ENCODE data around the gene TTR. TPM values are rescaled to one million over a fixed set of nuclear protein-coding genes. Genes with fewer than 3 reads are reported as not detected.

TTR gene
- total and polyA plus RNA-seq, 8 donors = 133 to 9,933 (median 372) TPM

DNA sequence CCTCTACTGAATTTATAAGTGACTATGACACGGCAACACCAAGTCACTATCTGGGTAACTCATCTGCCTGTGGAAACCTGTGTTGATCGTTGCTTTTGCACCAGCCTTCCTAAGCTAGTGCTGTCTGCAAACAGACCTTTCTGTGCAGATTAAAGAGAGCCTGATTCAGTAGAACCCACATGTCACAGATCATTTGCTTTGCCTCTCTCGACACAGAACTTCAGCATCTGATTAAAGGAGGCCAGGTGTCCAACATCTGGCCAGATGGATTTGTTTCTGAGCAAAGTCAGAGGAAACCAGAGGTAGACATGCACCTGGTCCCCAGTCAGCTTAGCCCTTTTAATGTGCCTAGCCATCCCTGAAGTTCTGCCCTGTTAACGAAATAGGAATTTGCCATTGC lies 15.0 kb upstream of the TTR start:
- no peak for FAIRE-seq
- intact Hi-C loops (cut with DNase I) = no loop called here
- H3K4me3 ChIP-seq = no peak overlapping the region
- no peaks in the 10 kb centered on the region for H3K4me1 ChIP-seq
- no peak overlapping the region for H3K27ac ChIP-seq
- ATAC-seq = no peak
- no peak for TF ChIP-seq CTCF (IDR thresholded peaks at IDR 0.05)
- no peaks in the 10 kb centered on the region for H3K9me3 ChIP-seq
- no peaks in the 10 kb centered on the region for H3K36me3 ChIP-seq
- DNase-seq = no peak
- no peaks in the 10 kb centered on the region for H3K27me3 ChIP-seq
- WGBS, 2 donors = 56 to 69% methylated on average over 4 of the region's 4 CpGs

- 88 to 89% methylated on average over 1 of the region's 1 CpG for WGBS, 2 donors
- H3K36me3 ChIP-seq = no peaks in the 10 kb centered on the region
- DNase-seq = no peak
- ATAC-seq = no peak
- no peaks in the 10 kb centered on the region for H3K9me3 ChIP-seq
- no peaks in the 10 kb centered on the region for H3K4me1 ChIP-seq
- H3K27me3 ChIP-seq = no peaks in the 10 kb centered on the region
- no peak for FAIRE-seq
- H3K27ac ChIP-seq = no peak overlapping the region
- intact Hi-C loops (cut with DNase I) = no loop called here
- TF ChIP-seq CTCF (IDR thresholded peaks at IDR 0.05) = no peak
- no peak overlapping the region for H3K4me3 ChIP-seq
Measured at GRCh38 chr18:31577195-31577594, 14.5 kb upstream of the TTR start.

- DNase-seq = peak in 1 of 6 donors; percentile 33
- no peak for TF ChIP-seq CTCF (IDR thresholded peaks at IDR 0.05)
- ATAC-seq = peak; percentile 29 to 80 (median 60)
- intact Hi-C loops (cut with DNase I) = no loop called here
- Histone ChIP-seq H3K27ac (no peak overlapping the region), H3K27me3 (no peaks in the 10 kb centered on the region), H3K9me3 (no peaks in the 10 kb centered on the region), H3K4me3 (no peak overlapping the region), H3K4me1 (no peaks in the 10 kb centered on the region), H3K36me3 (no peaks in the 10 kb centered on the region)
- no peak for FAIRE-seq
- WGBS, 2 donors = 40 to 45% methylated on average over 4 of the region's 4 CpGs
Measured at GRCh38 chr18:31578126-31578525, 13.6 kb upstream of the TTR start.

DNA sequence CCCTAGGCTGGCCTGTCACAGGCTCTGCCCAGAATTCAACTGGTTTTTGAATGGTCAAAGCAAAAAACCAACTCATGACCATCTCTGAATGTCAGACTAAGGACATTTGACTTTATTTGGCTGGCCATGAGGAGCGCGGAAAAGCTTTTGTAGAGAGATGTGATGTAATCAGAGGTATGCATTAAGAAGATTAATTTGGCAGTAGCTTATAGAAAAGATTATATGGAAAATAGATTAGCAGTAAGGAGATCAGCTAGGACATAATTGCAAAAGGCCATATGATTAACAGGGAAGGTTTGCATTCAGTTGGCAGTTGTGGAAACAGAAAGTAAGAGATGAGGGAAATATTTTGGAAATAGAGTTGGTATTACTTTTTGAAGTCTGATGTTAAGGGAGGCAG lies 12.3 kb upstream of the TTR start:
- TF ChIP-seq CTCF (IDR thresholded peaks at IDR 0.05) = no peak
- H3K4me3 ChIP-seq = no peak overlapping the region
- no peaks in the 10 kb centered on the region for H3K4me1 ChIP-seq
- intact Hi-C loops (cut with DNase I) = no loop called here
- no peaks in the 10 kb centered on the region for H3K36me3 ChIP-seq
- no peaks in the 10 kb centered on the region for H3K9me3 ChIP-seq
- FAIRE-seq (no peak), ATAC-seq (no peak), DNase-seq (no peak)
- no peaks in the 10 kb centered on the region for H3K27me3 ChIP-seq
- H3K27ac ChIP-seq = no peak overlapping the region
- WGBS, 2 donors = 92 to 93% methylated on average over 2 of the region's 2 CpGs

GRCh38 chr18:31581498-31582197 lies 10.0 kb upstream of the TTR start:
- H3K36me3 ChIP-seq = no peaks in the 10 kb centered on the region
- H3K4me1 ChIP-seq = no peaks in the 10 kb centered on the region
- H3K27ac ChIP-seq = no peak overlapping the region
- FAIRE-seq (no peak), DNase-seq (no peak), ATAC-seq (no peak)
- no peak overlapping the region for H3K4me3 ChIP-seq
- H3K9me3 ChIP-seq = no peaks in the 10 kb centered on the region
- intact Hi-C loops (cut with DNase I) = no loop called here
- no peaks in the 10 kb centered on the region for H3K27me3 ChIP-seq
- WGBS, 2 donors = 72 to 80% methylated on average over 4 of the region's 4 CpGs
- TF ChIP-seq CTCF (IDR thresholded peaks at IDR 0.05) = no peak

Measured in pancreas (tissue), 10 donors.